HG03378 (cell line): ENCODE results near the gene CEP68.
"Not testable (repeated sequence)": the region's sequence is repeated elsewhere in the genome, so short reads cannot be mapped to it uniquely, and the experiment has no call there.

Experiments
- ATAC-seq: cut with Tn5 transposase; IDR thresholded peaks from one replicate; pipeline ENCODE4 v1.9.1; 2021; ENCODE audit warnings: mild to moderate bottlenecking, moderate library complexity; ENCODE audit not compliant: unreplicated experiment

Gene CEP68

GRCh38 chr2:65079017-65079416 lies 22.8 kb downstream of the CEP68 start:
- ATAC-seq, result no peak

- ATAC-seq, result no peak
These were observed 25.0 kb downstream of the CEP68 start for GRCh38 chr2:65081232-65081685.

- ATAC-seq, result no peak
These were observed 28.9 kb downstream of the CEP68 start for GRCh38 chr2:65085148-65085547.

- no peak for ATAC-seq
These were observed 36.6 kb downstream of the CEP68 start for GRCh38 chr2:65092791-65093190.

- ATAC-seq, result no peak
These were observed 37.0 kb downstream of the CEP68 start for GRCh38 chr2:65093211-65093610.

- no peak for ATAC-seq
These were observed 40.7 kb downstream of the CEP68 start for GRCh38 chr2:65096948-65097347.

- no peak for ATAC-seq
These were observed 41.6 kb downstream of the CEP68 start for GRCh38 chr2:65097844-65098243.

GRCh38 chr2:65098741-65099140 lies 42.5 kb downstream of the CEP68 start:
- ATAC-seq, result no peak

GRCh38 chr2:65101071-65101470 lies 44.9 kb downstream of the CEP68 start:
- ATAC-seq, result no peak

- ATAC-seq, result no peak
These were observed 46.9 kb downstream of the CEP68 start for GRCh38 chr2:65103013-65103715.

GRCh38 chr2:65107530-65107929 lies 51.3 kb downstream of the CEP68 start:
- ATAC-seq, result no peak

GRCh38 chr2:65108780-65109179 lies 52.6 kb downstream of the CEP68 start:
- no peak for ATAC-seq

- no peak for ATAC-seq
These were observed 56.4 kb downstream of the CEP68 start for GRCh38 chr2:65112633-65113032.

- ATAC-seq, result no peak
These were observed 57.0 kb downstream of the CEP68 start for GRCh38 chr2:65113229-65113628.

- no peak for ATAC-seq
These were observed 57.6 kb downstream of the CEP68 start for GRCh38 chr2:65113816-65114215.

- no peak for ATAC-seq
These were observed 58.7 kb downstream of the CEP68 start for GRCh38 chr2:65114921-65115320.

- ATAC-seq, result no peak
These were observed 60.4 kb downstream of the CEP68 start for GRCh38 chr2:65116645-65117044.

GRCh38 chr2:65120990-65121693 lies 64.9 kb downstream of the CEP68 start:
- ATAC-seq, result no peak

- ATAC-seq, result no peak
These were observed 66.1 kb downstream of the CEP68 start for GRCh38 chr2:65122313-65122712.

GRCh38 chr2:65125457-65125856 lies 69.2 kb downstream of the CEP68 start:
- ATAC-seq, result not testable (repeated sequence)

- no peak for ATAC-seq
These were observed 72.3 kb downstream of the CEP68 start for GRCh38 chr2:65128297-65129190.
